IPS-11a (cell line): Measurements from ENCODE around the gene CCDC33.

Experiments
- H3K4me3 ChIP-seq: one replicate; pipeline ENCODE4 v1.5.1; 2013; ENCODE audit warnings: low read depth, low read length, control low read depth

CCDC33 gene

GRCh38 chr15:74330861-74331408 is 94.8 kb downstream of the CCDC33 start:
- no peak overlapping the region for H3K4me3 ChIP-seq

GRCh38 chr15:74332011-74332410 is 95.9 kb downstream of the CCDC33 start:
- H3K4me3 ChIP-seq: no peak overlapping the region

- no peak overlapping the region for H3K4me3 ChIP-seq
These were observed 96.5 kb downstream of the CCDC33 start for GRCh38 chr15:74332611-74333010.

- H3K4me3 ChIP-seq: no peak overlapping the region
These were observed 97.0 kb downstream of the CCDC33 start for GRCh38 chr15:74333093-74333492.

GRCh38 chr15:74333662-74334061 is 97.5 kb downstream of the CCDC33 start:
- H3K4me3 ChIP-seq: no peak overlapping the region

- no peak overlapping the region for H3K4me3 ChIP-seq
These were observed 98.0 kb downstream of the CCDC33 start for GRCh38 chr15:74334127-74334526.

GRCh38 chr15:74335396-74335795 is 99.3 kb downstream of the CCDC33 start:
- H3K4me3 ChIP-seq: no peak overlapping the region

GRCh38 chr15:74336061-74337005 is 100.2 kb downstream of the CCDC33 start:
- no peak overlapping the region for H3K4me3 ChIP-seq

- H3K4me3 ChIP-seq: no peak overlapping the region
These were observed 101.0 kb downstream of the CCDC33 start for GRCh38 chr15:74337146-74337545.

GRCh38 chr15:74337607-74338211 is 101.6 kb downstream of the CCDC33 start:
- H3K4me3 ChIP-seq: no peak overlapping the region

GRCh38 chr15:74338676-74339075 is 102.5 kb downstream of the CCDC33 start:
- no peak overlapping the region for H3K4me3 ChIP-seq

GRCh38 chr15:74339371-74339770 is 103.2 kb downstream of the CCDC33 start:
- no peak overlapping the region for H3K4me3 ChIP-seq

GRCh38 chr15:74340150-74340549 is 104.0 kb downstream of the CCDC33 start:
- H3K4me3 ChIP-seq: no peak overlapping the region

GRCh38 chr15:74343127-74343796 is 107.1 kb downstream of the CCDC33 start:
- H3K4me3 ChIP-seq: no peak overlapping the region

- no peak overlapping the region for H3K4me3 ChIP-seq
These were observed 107.6 kb downstream of the CCDC33 start for GRCh38 chr15:74343797-74344127.

GRCh38 chr15:74345051-74345450 is 108.9 kb downstream of the CCDC33 start:
- H3K4me3 ChIP-seq: no peak overlapping the region

GRCh38 chr15:74347757-74348250 is 111.7 kb downstream of the CCDC33 start:
- H3K4me3 ChIP-seq: no peak overlapping the region

- no peak overlapping the region for H3K4me3 ChIP-seq
These were observed 113.2 kb downstream of the CCDC33 start for GRCh38 chr15:74349241-74349778.

- H3K4me3 ChIP-seq: no peak overlapping the region
These were observed 114.5 kb downstream of the CCDC33 start for GRCh38 chr15:74350295-74351275.

GRCh38 chr15:74351670-74352069 is 115.5 kb downstream of the CCDC33 start:
- no peak overlapping the region for H3K4me3 ChIP-seq
